ENCODE measurements around the gene C17orf50. TPM values are rescaled to one million over a fixed set of nuclear protein-coding genes. Genes with fewer than 3 reads are reported as not detected.
A peak's percentile ranks its signal among the peaks of the same experiment; 100 is the strongest.

The C17orf50 gene
- total RNA-seq, 1 donor from 2014 or later = not detected

- intact Hi-C loops (cut with DNase I) = loop anchor here (5.0 to 10.0 kb wide), 2 partner anchors 130 to 573 kb away; no protein-coding TSS in a partner anchor
- H3K4me3 ChIP-seq = no peak overlapping the region
- peaks cover 61% of the 10 kb centered on the region for H3K27me3 ChIP-seq
- no peak for TF ChIP-seq CTCF (IDR thresholded peaks at IDR 0.05)
- H3K27ac ChIP-seq = no peak overlapping the region
- DNase-seq (no peak), ATAC-seq (no peak)
- H3K4me1 ChIP-seq = peaks cover 12% of the 10 kb centered on the region
- H3K9me3 ChIP-seq = no peaks in the 10 kb centered on the region
- no peaks in the 10 kb centered on the region for H3K36me3 ChIP-seq
Observed at GRCh38 chr17:35745246-35745645, 15.4 kb upstream of the C17orf50 start.

GRCh38 chr17:35745749-35746320 is 14.9 kb upstream of the C17orf50 start:
- no peak for TF ChIP-seq CTCF (IDR thresholded peaks at IDR 0.05)
- intact Hi-C loops (cut with DNase I) = loop anchor here (5.0 to 10.0 kb wide), 2 partner anchors 131 to 574 kb away; no protein-coding TSS in a partner anchor
- no peak for ATAC-seq
- Histone ChIP-seq H3K27ac (no peak overlapping the region), H3K36me3 (no peaks in the 10 kb centered on the region), H3K9me3 (no peaks in the 10 kb centered on the region), H3K4me3 (no peak overlapping the region), H3K4me1 (peaks cover 13% of the 10 kb centered on the region), H3K27me3 (peaks cover 61% of the 10 kb centered on the region)
- DNase-seq = no peak

- ATAC-seq (peak; percentile 87), DNase-seq (peak; percentile 80)
- intact Hi-C loops (cut with DNase I) = loop anchor here (5.0 to 10.0 kb wide), 2 partner anchors 133 to 575 kb away; no protein-coding TSS in a partner anchor
- H3K36me3 ChIP-seq = no peaks in the 10 kb centered on the region
- TF ChIP-seq CTCF (IDR thresholded peaks at IDR 0.05) = peak; percentile 87
- H3K27ac ChIP-seq = no peak overlapping the region
- H3K4me3 ChIP-seq = no peak overlapping the region
- H3K27me3 ChIP-seq = peaks cover 49% of the 10 kb centered on the region
- no peaks in the 10 kb centered on the region for H3K9me3 ChIP-seq
- peaks cover 7% of the 10 kb centered on the region for H3K4me1 ChIP-seq
Observed at GRCh38 chr17:35747540-35748017, 13.1 kb upstream of the C17orf50 start.

- Histone ChIP-seq H3K27ac (no peak overlapping the region), H3K4me1 (peaks cover 9% of the 10 kb centered on the region), H3K27me3 (peaks cover 41% of the 10 kb centered on the region), H3K4me3 (no peak overlapping the region), H3K9me3 (no peaks in the 10 kb centered on the region), H3K36me3 (no peaks in the 10 kb centered on the region)
- ATAC-seq (peak; percentile 11), DNase-seq (peak; percentile 75)
- intact Hi-C loops (cut with DNase I) = loop anchor here (5.0 to 10.0 kb wide), 2 partner anchors 134 to 576 kb away; no protein-coding TSS in a partner anchor
- no peak for TF ChIP-seq CTCF (IDR thresholded peaks at IDR 0.05)
Observed at GRCh38 chr17:35748341-35748841, 12.3 kb upstream of the C17orf50 start.

- Histone ChIP-seq H3K4me3 (no peak overlapping the region), H3K27ac (no peak overlapping the region), H3K36me3 (no peaks in the 10 kb centered on the region), H3K4me1 (peaks cover 9% of the 10 kb centered on the region), H3K9me3 (no peaks in the 10 kb centered on the region), H3K27me3 (peaks cover 35% of the 10 kb centered on the region)
- ATAC-seq (no peak), DNase-seq (no peak)
- intact Hi-C loops (cut with DNase I) = loop anchor here (5.0 to 10.0 kb wide), 2 partner anchors 134 to 577 kb away; no protein-coding TSS in a partner anchor
- TF ChIP-seq CTCF (IDR thresholded peaks at IDR 0.05) = no peak
Observed at GRCh38 chr17:35748979-35749378, 11.7 kb upstream of the C17orf50 start.
